Activated T-helper 2 cell treated with anti-CD3 and anti-CD28 coated beads, Interferon-gamma antibody, Interleukin-2, Interleukin-4, amounts not matched to agents 10 μg/mL and 5 μg/mL and 100 μg/mL, durations not matched to agents 14 hours and 24 hours and 36 hours (primary cell): Measurements from ENCODE around the gene C1orf159. TPM values are rescaled to one million over a fixed set of nuclear protein-coding genes. Genes with fewer than 3 reads are reported as not detected.
"Not testable (repeated sequence)": the region's sequence is repeated elsewhere in the genome, so short reads cannot be mapped to it uniquely, and the experiment has no call there.

Experiments used
- DNase-seq: peaks from one replicate; pipeline ENCODE4 v3.0.0; 2021; ENCODE audit warnings: low spot score
- H3K27ac Mint-ChIP-seq: one replicate; pipeline ENCODE4 v1.8.0; 2021; ENCODE audit warnings: mixed read lengths
- H3K27me3 Mint-ChIP-seq: one replicate; pipeline ENCODE4 v1.8.0; 2021; ENCODE audit warnings: low read depth, mixed read lengths
- H3K36me3 Mint-ChIP-seq: one replicate; pipeline ENCODE4 v1.8.0; 2021; ENCODE audit warnings: low read depth, mixed read lengths
- H3K4me1 Mint-ChIP-seq: one replicate; pipeline ENCODE4 v1.8.0; 2021; ENCODE audit warnings: low read depth, mixed read lengths
- H3K4me3 Mint-ChIP-seq: one replicate; pipeline ENCODE4 v1.8.0; 2021; ENCODE audit warnings: low read depth, mild to moderate bottlenecking, moderate library complexity, mixed read lengths
- H3K9me3 Mint-ChIP-seq: one replicate; pipeline ENCODE4 v1.8.0; 2021; ENCODE audit warnings: mixed read lengths
- intact Hi-C: fragments of 100-400 bp; cut with micrococcal nuclease; formaldehyde crosslinking; loops from one replicate; pipeline ENCODE4 v1.15.1; 2023
- total RNA-seq: library from RNA; stranded (reverse); gene quantifications from 2 replicates; pipeline ENCODE4 v1.2.3, GENCODE V29; 2022

C1orf159 gene
- total RNA-seq, 1 donor from 2014 or later = 22.1 TPM

- H3K27me3 Mint-ChIP-seq = peaks cover 3% of the 10 kb centered on the region
- H3K9me3 Mint-ChIP-seq = peaks cover 24% of the 10 kb centered on the region
- no peaks in the 10 kb centered on the region for H3K4me1 Mint-ChIP-seq
- intact Hi-C loops = no loop called here
- peak overlapping the region; percentile 57 for H3K4me3 Mint-ChIP-seq
- DNase-seq = no peak
- H3K27ac Mint-ChIP-seq = no peak overlapping the region
- H3K36me3 Mint-ChIP-seq = peaks cover 4% of the 10 kb centered on the region
Measured at GRCh38 chr1:1157033-1157365, 41.1 kb upstream of the C1orf159 start.

DNA sequence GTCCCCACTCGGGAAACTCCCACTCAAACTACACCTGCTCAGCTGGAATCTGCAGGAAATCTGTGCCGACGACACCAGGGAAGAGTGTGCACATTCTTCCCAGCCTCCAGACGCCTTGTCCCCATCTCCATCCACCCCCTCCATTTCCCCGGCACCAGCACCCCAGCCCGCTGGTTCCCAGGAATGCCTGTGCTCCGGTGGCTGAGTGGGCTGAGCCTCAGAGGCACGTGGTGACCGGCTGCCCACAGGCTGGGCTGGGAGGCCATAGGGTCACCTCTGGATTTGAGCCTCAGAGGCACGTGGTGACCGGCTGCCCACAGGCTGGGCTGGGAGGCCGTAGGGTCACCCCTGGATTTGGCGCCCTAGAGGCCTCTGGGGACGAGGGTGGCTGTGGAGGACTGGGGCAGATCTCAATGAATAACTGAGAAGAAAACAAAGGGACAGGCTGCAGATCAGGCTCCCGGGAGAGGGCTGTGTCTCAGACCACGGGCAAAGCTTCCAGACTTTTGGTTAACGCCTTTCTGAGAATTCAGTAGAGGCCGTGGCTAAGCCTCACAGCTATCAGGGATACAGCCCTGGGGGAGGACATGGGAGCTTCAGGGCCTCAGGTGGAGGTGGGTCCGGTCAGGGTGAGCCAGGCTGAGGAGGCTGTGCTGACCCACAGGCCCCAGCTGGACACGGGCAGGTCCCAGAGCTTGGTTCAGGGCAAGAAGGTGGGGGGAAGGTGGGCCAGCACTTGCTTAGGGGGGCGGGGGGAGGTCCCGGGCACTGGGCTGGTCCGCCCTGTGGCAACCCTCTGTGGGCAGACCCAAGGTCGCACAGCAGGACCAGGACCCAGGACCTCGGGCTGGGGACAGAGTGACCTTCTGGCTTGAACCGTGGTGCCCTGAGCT lies 40.5 kb upstream of the C1orf159 start:
- peaks cover 4% of the 10 kb centered on the region for H3K36me3 Mint-ChIP-seq
- H3K4me1 Mint-ChIP-seq = no peaks in the 10 kb centered on the region
- peaks cover 27% of the 10 kb centered on the region for H3K9me3 Mint-ChIP-seq
- no peak for DNase-seq
- intact Hi-C loops = no loop called here
- peak overlapping the region; percentile 62 for H3K27ac Mint-ChIP-seq
- peak overlapping the region; percentile 57 for H3K4me3 Mint-ChIP-seq
- peaks cover 3% of the 10 kb centered on the region for H3K27me3 Mint-ChIP-seq

DNA sequence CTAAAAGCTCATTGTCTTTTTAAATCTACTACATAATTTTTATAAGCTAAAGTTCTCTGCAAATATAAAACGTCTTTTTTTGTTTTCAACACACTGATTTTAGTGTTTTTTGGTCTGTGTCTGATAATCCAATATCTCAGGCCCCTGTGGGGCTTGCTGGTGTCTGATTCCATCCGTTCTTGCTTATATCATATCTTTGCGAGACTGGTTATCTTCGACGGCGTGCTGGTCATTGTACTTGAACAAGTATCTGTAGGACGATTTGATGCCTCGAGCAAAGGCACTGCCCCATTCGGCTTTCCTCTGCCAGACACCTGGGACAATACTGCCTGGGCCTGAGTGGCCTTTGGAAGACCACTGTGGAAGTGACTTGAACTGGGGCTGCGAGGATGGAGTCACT lies 39.4 kb upstream of the C1orf159 start:
- peaks cover 27% of the 10 kb centered on the region for H3K9me3 Mint-ChIP-seq
- DNase-seq = no peak
- H3K27me3 Mint-ChIP-seq = peaks cover 3% of the 10 kb centered on the region
- H3K27ac Mint-ChIP-seq = no peak overlapping the region
- intact Hi-C loops = no loop called here
- H3K4me3 Mint-ChIP-seq = no peak overlapping the region
- H3K4me1 Mint-ChIP-seq = no peaks in the 10 kb centered on the region
- peaks cover 4% of the 10 kb centered on the region for H3K36me3 Mint-ChIP-seq

DNA sequence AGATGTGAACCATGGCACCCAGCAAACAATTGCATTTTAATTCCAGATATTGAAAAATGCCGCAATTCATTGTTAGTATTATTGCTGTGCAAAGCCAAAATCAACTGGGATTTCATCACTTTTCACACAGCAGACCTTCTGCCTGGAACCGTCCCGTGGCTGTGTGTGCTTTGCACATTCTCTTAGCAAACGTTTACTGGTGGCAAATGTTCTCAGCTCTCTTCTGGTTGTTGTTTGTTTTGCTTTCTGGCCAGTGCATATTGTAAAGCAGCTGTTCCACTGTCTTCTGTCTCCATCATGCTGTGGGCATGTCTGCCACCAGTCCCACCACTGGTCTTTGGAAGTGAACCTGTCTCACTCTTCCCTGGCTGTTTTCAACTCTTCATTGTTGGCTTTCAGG lies 38.0 kb upstream of the C1orf159 start:
- Mint-ChIP-seq H3K27ac (peak overlapping the region; percentile 8), H3K36me3 (peaks cover 4% of the 10 kb centered on the region), H3K9me3 (peaks cover 27% of the 10 kb centered on the region), H3K4me3 (no peak overlapping the region), H3K27me3 (peaks cover 3% of the 10 kb centered on the region), H3K4me1 (no peaks in the 10 kb centered on the region)
- no peak for DNase-seq
- intact Hi-C loops = no loop called here

DNA sequence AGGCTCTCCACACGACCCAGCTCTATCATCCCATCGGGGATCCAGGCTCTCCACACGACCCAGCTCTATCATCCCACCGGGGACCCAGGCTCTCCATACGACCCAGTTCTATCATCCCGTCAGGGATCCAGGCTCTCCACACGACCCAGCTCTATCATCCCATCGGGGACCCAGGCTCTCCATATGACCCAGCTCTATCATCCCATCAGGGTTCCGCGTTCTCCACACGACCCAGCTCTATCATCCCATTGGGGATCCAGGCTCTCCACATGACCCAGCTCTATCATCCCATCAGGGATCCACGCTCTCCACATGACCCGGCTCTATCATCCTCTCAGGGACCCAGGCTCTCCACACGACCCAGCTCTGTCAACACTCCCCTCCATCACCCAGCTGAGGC lies 37.3 kb upstream of the C1orf159 start:
- DNase-seq, H3K4me3 Mint-ChIP-seq, intact Hi-C loops, H3K27me3 Mint-ChIP-seq, H3K4me1 Mint-ChIP-seq, H3K36me3 Mint-ChIP-seq: not testable (repeated sequence)
- peaks cover 27% of the 10 kb centered on the region for H3K9me3 Mint-ChIP-seq
- H3K27ac Mint-ChIP-seq = peak overlapping the region; percentile 49

GRCh38 chr1:1152431-1152830 lies 36.5 kb upstream of the C1orf159 start:
- H3K27me3 Mint-ChIP-seq, intact Hi-C loops, DNase-seq, H3K36me3 Mint-ChIP-seq, H3K4me1 Mint-ChIP-seq, H3K27ac Mint-ChIP-seq, H3K4me3 Mint-ChIP-seq: not testable (repeated sequence)
- peaks cover 27% of the 10 kb centered on the region for H3K9me3 Mint-ChIP-seq

GRCh38 chr1:1151306-1151705 lies 35.4 kb upstream of the C1orf159 start:
- Mint-ChIP-seq H3K27ac (no peak overlapping the region), H3K36me3 (peaks cover 4% of the 10 kb centered on the region), H3K4me1 (no peaks in the 10 kb centered on the region), H3K9me3 (peaks cover 27% of the 10 kb centered on the region), H3K27me3 (peaks cover 3% of the 10 kb centered on the region), H3K4me3 (no peak overlapping the region)
- DNase-seq = no peak
- intact Hi-C loops = no loop called here

DNA sequence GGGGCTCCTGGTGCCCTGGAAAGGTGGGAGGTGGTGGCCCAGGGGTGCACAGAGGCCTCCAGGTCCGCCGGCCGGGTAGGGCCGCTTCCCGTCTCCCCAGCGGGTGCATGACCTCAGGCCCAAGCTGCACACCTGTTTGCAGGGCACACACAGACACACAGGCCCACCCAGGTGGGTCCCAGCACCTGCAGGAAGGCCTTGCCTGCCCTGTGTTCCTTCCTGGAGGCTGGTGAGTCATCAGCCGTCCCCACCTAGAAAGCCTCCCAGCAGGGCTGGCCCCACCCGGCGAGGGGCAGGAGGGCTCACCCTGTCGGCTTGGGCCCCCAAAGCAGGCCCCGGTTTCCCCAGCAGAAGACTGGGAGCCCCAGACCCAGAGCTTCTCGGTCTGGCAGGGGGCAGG lies 34.2 kb upstream of the C1orf159 start:
- no peak for DNase-seq
- peaks cover 1% of the 10 kb centered on the region for H3K4me1 Mint-ChIP-seq
- peaks cover 23% of the 10 kb centered on the region for H3K9me3 Mint-ChIP-seq
- peaks cover under 1% of the 10 kb centered on the region for H3K27me3 Mint-ChIP-seq
- no peak overlapping the region for H3K4me3 Mint-ChIP-seq
- intact Hi-C loops = no loop called here
- H3K27ac Mint-ChIP-seq = no peak overlapping the region
- peaks cover 4% of the 10 kb centered on the region for H3K36me3 Mint-ChIP-seq

- no peak overlapping the region for H3K4me3 Mint-ChIP-seq
- peaks cover 1% of the 10 kb centered on the region for H3K4me1 Mint-ChIP-seq
- intact Hi-C loops = no loop called here
- H3K27me3 Mint-ChIP-seq = no peaks in the 10 kb centered on the region
- DNase-seq = no peak
- peaks cover 23% of the 10 kb centered on the region for H3K9me3 Mint-ChIP-seq
- H3K27ac Mint-ChIP-seq = no peak overlapping the region
- H3K36me3 Mint-ChIP-seq = peaks cover 4% of the 10 kb centered on the region
Measured at GRCh38 chr1:1149416-1149815, 33.5 kb upstream of the C1orf159 start.

GRCh38 chr1:1148569-1148968 lies 32.7 kb upstream of the C1orf159 start:
- intact Hi-C loops = no loop called here
- no peak overlapping the region for H3K27ac Mint-ChIP-seq

DNA sequence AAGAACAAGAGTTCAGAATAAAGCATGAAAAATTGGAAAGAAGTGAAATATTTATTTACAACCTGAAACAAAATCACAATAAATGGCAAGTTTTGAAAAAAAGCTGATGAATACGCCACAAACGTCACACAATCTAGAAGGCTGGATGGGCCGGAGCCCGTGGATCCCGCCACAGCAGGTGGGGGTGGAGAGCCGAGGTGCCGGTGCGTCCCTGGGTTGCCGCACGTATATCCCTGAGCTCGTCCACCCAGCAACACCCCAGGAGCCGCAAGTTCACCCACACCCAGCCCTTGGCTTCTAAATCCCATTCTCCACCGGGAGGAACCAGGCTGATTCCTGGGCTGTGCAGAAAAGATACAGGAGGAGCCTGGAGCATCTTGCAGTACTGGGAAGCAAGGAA lies 32.2 kb upstream of the C1orf159 start:
- intact Hi-C loops = no loop called here
- no peak overlapping the region for H3K27ac Mint-ChIP-seq
- DNase-seq = no peak
- no peak overlapping the region for H3K4me3 Mint-ChIP-seq
- H3K27me3 Mint-ChIP-seq = no peaks in the 10 kb centered on the region
- peaks cover 13% of the 10 kb centered on the region for H3K9me3 Mint-ChIP-seq
- peaks cover under 1% of the 10 kb centered on the region for H3K36me3 Mint-ChIP-seq
- H3K4me1 Mint-ChIP-seq = peaks cover 8% of the 10 kb centered on the region

More at GRCh38 chr1:1148569-1148968, 32.7 kb upstream of the C1orf159 start:
- no peaks in the 10 kb centered on the region for H3K27me3 Mint-ChIP-seq
- peaks cover 6% of the 10 kb centered on the region for H3K4me1 Mint-ChIP-seq
- H3K36me3 Mint-ChIP-seq = peaks cover 4% of the 10 kb centered on the region
- DNase-seq = no peak
- peaks cover 18% of the 10 kb centered on the region for H3K9me3 Mint-ChIP-seq
- no peak overlapping the region for H3K4me3 Mint-ChIP-seq

GRCh38 chr1:1146596-1146995 lies 30.7 kb upstream of the C1orf159 start:
- intact Hi-C loops = no loop called here
- Mint-ChIP-seq H3K36me3 (no peaks in the 10 kb centered on the region), H3K4me3 (no peak overlapping the region), H3K27me3 (no peaks in the 10 kb centered on the region), H3K27ac (peak overlapping the region; percentile 68), H3K4me1 (peaks cover 12% of the 10 kb centered on the region), H3K9me3 (no peaks in the 10 kb centered on the region)
- no peak for DNase-seq

DNA sequence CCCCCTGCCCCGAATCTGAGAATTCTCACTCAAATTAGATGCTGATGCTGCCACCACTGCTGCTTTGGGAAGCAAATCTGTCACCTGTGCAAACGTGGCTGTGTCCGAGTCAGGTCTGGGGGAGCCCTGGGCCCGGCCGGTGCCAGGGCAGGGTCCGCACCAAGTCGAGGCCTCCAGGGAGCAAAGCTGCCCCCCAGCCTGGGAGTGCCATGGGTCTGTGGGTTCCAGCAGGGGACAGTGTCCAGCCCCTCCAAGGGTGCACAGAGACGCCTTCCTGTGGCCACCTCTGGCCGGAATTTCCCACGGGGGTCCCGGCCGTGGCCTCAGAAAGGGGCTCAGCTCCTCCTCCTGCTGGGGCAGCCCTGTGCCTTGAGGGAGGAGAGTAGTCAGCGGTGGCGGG lies 30.1 kb upstream of the C1orf159 start:
- Mint-ChIP-seq H3K27me3 (no peaks in the 10 kb centered on the region), H3K27ac (peak overlapping the region; percentile 38), H3K9me3 (no peaks in the 10 kb centered on the region), H3K36me3 (no peaks in the 10 kb centered on the region), H3K4me1 (peaks cover 12% of the 10 kb centered on the region), H3K4me3 (no peak overlapping the region)
- intact Hi-C loops = no loop called here
- DNase-seq = no peak
